Measurements from ENCODE around the gene PCDH9.

PCDH9 gene

DNA sequence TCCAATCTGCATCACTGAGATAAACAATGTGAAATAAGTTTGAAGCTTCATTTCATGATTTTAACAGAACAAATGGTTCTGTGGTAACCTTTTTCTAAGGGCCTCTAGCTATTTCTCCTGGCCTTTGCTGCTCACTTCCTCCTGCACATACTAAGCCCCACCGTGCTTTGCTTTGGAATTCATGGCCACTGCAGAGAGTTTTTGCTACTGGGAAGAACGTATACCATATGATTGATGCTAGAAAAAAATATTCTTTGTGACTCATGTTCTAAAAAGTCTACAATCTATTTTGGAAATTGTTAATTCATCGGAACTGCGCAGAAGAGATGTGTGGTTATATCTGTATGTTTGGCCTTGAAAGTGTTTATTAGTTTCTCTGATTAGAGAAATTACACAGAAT is 747.3 kb downstream of the PCDH9 start:
- POLR2A ChIA-PET = no interaction called here
- DNase-seq (ENCODE audit: low read depth, low spot score) = no peak
- CTCF ChIA-PET = no interaction called here
- TF ChIP-seq, protein P1, sequence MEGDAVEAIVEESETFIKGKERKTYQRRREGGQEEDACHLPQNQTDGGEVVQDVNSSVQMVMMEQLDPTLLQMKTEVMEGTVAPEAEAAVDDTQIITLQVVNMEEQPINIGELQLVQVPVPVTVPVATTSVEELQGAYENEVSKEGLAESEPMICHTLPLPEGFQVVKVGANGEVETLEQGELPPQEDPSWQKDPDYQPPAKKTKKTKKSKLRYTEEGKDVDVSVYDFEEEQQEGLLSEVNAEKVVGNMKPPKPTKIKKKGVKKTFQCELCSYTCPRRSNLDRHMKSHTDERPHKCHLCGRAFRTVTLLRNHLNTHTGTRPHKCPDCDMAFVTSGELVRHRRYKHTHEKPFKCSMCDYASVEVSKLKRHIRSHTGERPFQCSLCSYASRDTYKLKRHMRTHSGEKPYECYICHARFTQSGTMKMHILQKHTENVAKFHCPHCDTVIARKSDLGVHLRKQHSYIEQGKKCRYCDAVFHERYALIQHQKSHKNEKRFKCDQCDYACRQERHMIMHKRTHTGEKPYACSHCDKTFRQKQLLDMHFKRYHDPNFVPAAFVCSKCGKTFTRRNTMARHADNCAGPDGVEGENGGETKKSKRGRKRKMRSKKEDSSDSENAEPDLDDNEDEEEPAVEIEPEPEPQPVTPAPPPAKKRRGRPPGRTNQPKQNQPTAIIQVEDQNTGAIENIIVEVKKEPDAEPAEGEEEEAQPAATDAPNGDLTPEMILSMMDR (IDR thresholded peaks at IDR 0.05; ENCODE audit: insufficient read depth, low read length, missing control alignments) = no peak
- no peak overlapping the region for H3K4me3 ChIP-seq (ENCODE audit: low read depth, low read length)

DNA sequence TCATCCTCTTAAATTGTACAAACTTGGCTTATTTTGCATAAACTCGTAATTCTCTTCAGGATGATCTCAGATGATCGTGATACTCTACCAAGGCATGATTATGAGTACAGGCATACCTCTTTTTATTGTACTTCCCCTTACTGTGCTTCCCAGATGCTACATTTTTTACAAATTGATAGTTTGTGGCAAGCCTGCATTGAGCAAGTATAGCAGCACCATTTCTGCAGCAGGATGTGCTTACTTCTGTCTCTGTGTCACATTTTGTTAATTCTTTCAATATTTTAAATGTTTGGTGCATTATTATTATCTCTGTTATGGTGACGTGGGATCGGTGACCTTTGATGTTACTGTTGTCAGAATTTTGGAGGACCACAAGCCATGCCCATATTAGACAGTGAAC is 752.3 kb downstream of the PCDH9 start:
- no peak for DNase-seq (ENCODE audit: low read depth, low spot score)
- no peak overlapping the region for H3K4me3 ChIP-seq (ENCODE audit: low read depth, low read length)
- TF ChIP-seq, protein P1 (IDR thresholded peaks at IDR 0.05; ENCODE audit: insufficient read depth, low read length, missing control alignments) = no peak
- ChIA-PET CTCF (no interaction called here), POLR2A (no interaction called here)

DNA sequence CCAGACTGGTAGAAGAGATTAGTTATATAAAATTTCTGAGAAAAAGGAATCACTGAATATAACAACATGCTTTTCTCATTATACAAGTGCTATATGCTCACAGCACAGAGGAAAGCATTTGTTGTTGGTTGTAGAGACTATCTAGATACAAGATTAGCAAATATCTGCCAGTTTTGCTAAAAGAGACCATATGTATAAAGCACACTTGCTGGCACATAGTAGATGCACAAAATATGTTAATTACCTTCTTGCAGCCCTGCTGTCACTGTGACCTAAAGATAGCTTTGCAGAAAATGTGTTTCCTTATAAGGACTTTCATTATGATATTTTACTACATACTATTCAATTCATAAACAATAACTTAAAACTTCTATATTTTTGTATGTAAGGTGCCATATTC is 755.1 kb downstream of the PCDH9 start:
- POLR2A ChIA-PET = no interaction called here
- H3K4me3 ChIP-seq (ENCODE audit: low read depth, low read length) = no peak overlapping the region
- TF ChIP-seq, protein P1 (IDR thresholded peaks at IDR 0.05; ENCODE audit: insufficient read depth, low read length, missing control alignments) = no peak
- DNase-seq (ENCODE audit: low read depth, low spot score) = no peak
- CTCF ChIA-PET = no interaction called here

DNA sequence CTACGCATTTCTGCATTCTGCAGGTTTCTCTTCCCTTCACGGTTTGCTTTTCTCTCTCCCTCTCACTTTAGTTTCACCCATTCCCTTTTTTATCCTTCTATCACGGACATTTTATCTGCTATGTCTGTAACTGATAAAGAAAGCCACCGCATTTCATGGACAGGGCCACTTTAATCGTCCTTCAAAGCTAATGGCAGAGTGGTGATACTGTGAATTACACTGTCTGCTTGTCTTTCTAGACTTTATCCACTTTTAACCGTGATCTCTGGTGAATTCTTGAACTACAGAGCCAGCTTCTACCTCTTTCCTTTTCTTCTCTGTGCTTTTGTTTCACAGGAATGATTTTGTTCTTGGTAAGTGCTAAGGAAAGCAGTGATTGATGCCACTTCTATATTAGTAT is 760.4 kb downstream of the PCDH9 start:
- H3K4me3 ChIP-seq (ENCODE audit: low read depth, low read length) = no peak overlapping the region
- TF ChIP-seq, protein P1 (IDR thresholded peaks at IDR 0.05; ENCODE audit: insufficient read depth, low read length, missing control alignments) = no peak
- POLR2A ChIA-PET = no interaction called here
- CTCF ChIA-PET = interaction anchor here (0.8 kb wide), 1 partner anchor 10 kb away, joined by 4 read pairs; no protein-coding TSS in a partner anchor
- DNase-seq (ENCODE audit: low read depth, low spot score) = no peak

DNA sequence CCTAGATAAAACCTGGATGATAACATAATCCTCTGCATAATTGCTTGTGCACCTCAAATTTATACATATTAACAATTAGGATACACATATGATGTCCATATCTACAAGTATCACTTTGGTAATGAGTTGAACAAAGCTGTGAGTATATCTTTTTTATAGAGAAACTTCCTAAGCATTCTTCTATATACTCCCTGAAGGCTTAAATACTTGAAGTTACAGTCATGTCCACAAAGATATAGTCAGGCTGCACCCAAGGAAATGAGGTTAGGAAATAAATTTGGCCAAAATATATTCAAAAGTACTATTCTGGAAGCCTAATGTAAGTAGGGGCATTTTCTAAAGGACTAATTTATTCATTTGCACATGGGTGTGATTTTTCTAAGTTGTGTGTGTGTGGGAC is 761.5 kb downstream of the PCDH9 start:
- TF ChIP-seq, protein P1 (IDR thresholded peaks at IDR 0.05; ENCODE audit: insufficient read depth, low read length, missing control alignments) = no peak
- DNase-seq (ENCODE audit: low read depth, low spot score) = no peak
- ChIA-PET CTCF (no interaction called here), POLR2A (no interaction called here)
- no peak overlapping the region for H3K4me3 ChIP-seq (ENCODE audit: low read depth, low read length)

DNA sequence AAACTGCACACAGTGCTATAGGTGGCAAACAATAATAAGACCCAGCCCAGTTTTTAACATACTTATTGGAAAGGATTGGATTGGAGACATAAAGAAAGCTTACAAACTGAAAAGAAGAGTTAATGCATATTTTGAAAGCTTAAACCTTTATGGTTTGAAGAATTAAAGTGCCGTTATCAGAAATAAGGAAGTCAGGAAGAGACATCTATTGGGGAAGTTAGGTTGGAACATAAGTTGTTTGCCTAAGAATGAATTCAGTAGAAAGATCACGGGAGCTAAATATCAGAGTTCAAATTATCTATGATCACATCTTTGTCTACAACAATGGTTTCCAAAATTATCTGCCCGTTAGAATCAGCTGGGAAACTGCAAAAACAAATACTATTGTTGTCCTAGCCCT is 767.9 kb downstream of the PCDH9 start:
- no peak for DNase-seq (ENCODE audit: low read depth, low spot score)
- TF ChIP-seq, protein P1 (IDR thresholded peaks at IDR 0.05; ENCODE audit: insufficient read depth, low read length, missing control alignments) = no peak
- CTCF ChIA-PET = no interaction called here
- POLR2A ChIA-PET = no interaction called here
- H3K4me3 ChIP-seq (ENCODE audit: low read depth, low read length) = no peak overlapping the region
